Lower leg skin (tissue), 3 donors: ENCODE data around the gene PTCH2.

Experiments used
- CTCF ChIP-seq, 3 donors: fragments of 450-650 bp; IDR thresholded peaks; one replicate each; pipeline ENCODE4 v1.5.1; 2016; ENCODE audit warnings: antibody characterized with exemption in 3 of 3, mild to moderate bottlenecking in 3 of 3, moderate library complexity in 2 of 3
- POLR2A ChIP-seq, 2 donors: fragments of 450-650 bp; IDR thresholded peaks; one replicate each; pipeline ENCODE4 v1.6.1; 2016 to 2017; ENCODE audit warnings: antibody characterized with exemption in 2 of 2, mild to moderate bottlenecking in 1 of 2, moderate library complexity in 1 of 2

DNA sequence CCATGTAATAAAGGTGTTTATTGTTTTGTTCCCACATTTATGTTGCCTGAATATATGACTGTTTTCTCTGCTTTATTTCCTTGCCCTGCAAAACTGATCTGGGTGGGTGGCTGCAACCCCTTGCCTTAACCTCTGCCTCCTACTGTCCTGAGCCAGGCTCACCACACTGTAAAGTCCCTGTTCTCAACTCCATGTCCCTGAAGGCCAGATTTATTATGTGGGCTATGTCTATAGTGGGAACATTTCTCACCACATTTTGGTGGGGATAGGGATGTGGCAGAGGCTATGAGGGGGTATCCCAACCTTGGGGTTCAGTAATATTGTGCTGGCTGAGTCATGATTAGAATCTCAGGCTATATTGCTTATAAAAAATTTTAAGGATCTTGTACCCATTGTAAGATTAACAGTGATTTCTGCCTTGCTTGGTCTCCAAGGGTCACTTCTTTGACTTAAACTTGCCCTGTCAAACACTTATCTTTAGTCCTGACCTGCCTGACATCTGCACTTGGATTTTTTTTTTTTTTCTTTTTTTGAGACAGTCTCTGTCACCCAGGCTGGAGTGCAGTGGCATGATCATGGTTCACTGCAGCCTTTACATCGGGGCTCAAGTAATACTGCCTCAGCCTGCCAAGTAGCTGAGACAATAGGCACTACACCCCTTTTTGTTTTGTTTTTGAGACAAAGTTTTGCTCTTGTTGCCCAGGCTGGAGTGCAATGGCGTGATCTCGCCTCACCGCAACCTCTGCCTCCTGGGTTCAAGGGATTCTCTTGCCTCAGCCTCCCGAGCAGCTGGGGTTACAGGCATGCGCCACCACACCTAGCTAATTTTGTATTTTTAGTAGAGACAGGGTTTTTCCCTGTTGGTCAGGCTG is 64.1 kb downstream of the PTCH2 start:
- TF ChIP-seq CTCF (IDR thresholded peaks at IDR 0.05) (no peak), POLR2A (IDR thresholded peaks at IDR 0.05) (no peak)
